ENCODE results near the gene CELF2. TPM values are rescaled to one million over a fixed set of nuclear protein-coding genes. Genes with fewer than 3 reads are reported as not detected.

The CELF2 gene
- total and polyA plus RNA-seq, 2 of the 4 experiments (the other 2 are of a cell fraction) = 3.5 to 6.6 TPM

GRCh38 chr10:11115337-11115736 is 97.7 kb downstream of the CELF2 start:
- Histone ChIP-seq H4K5ac (ENCODE audit: low read depth, low read length) (no peak overlapping the region), H3K79me1 (ENCODE audit: low read depth in 1 of 2, low read length in 2 of 2) (no peaks in the 10 kb centered on the region), H3K9ac (ENCODE audit: low read depth, low read length) (no peak overlapping the region), H4K20me1 (ENCODE audit: insufficient read depth, low read length) (no peaks in the 10 kb centered on the region), H3K23ac (ENCODE audit: low read depth, low read length) (no peak overlapping the region), H3K36me3 (ENCODE audit: control insufficient read depth, insufficient read depth, low read length) (no peaks in the 10 kb centered on the region), H2AK9ac (replicated peaks; ENCODE audit: low read depth, low read length, poor library complexity) (no peak overlapping the region), H4K91ac (ENCODE audit: insufficient read depth, low read depth, low read length) (no peak overlapping the region), H3K14ac (replicated peaks; ENCODE audit: low read depth, low read length) (no peak overlapping the region), H3K27me3 (ENCODE audit: control insufficient read depth, insufficient read depth, low read length) (no peaks in the 10 kb centered on the region), H3K4me3 (ENCODE audit: insufficient read depth, low read depth, low read length) (no peak overlapping the region), H2BK20ac (ENCODE audit: low read depth, low read length) (no peak overlapping the region), H4K8ac (ENCODE audit: low read depth in 2 of 2, low read length in 2 of 2) (no peak overlapping the region), H3K4ac (ENCODE audit: low read depth, low read length) (no peak overlapping the region), H3K4me1 (ENCODE audit: control insufficient read depth, insufficient read depth, low read length) (no peaks in the 10 kb centered on the region), H2AK5ac (ENCODE audit: low read depth, low read length) (no peak overlapping the region), H2BK5ac (ENCODE audit: low read depth, low read length, poor library complexity, severe bottlenecking) (no peak overlapping the region), H2BK15ac (ENCODE audit: low read depth, low read length) (no peak overlapping the region), H3K56ac (ENCODE audit: extremely low read depth, insufficient read depth, low read length) (no peak overlapping the region), H3K27ac (ENCODE audit: insufficient read depth, low read length) (no peak overlapping the region), H2BK120ac (ENCODE audit: low read depth, low read length) (no peak overlapping the region), H3K4me2 (ENCODE audit: low read depth, low read length) (no peak overlapping the region), H3K9me1 (ENCODE audit: insufficient read depth, low read length) (no peaks in the 10 kb centered on the region), H3K9me3 (ENCODE audit: control insufficient read depth, insufficient read depth, low read length) (no peaks in the 10 kb centered on the region), H3K18ac (ENCODE audit: low read depth, low read length) (no peak overlapping the region), H2AFZ (replicated peaks; ENCODE audit: low read length, poor library complexity) (no peak overlapping the region)
- in situ Hi-C loops (cut with MboI; ENCODE audit: low sequenced_read_pairs) (no loop called here), dilution Hi-C loops (cut with HindIII; ENCODE audit: low sequenced_read_pairs, unreplicated experiment) (no loop called here), intact Hi-C loops (cut with micrococcal nuclease) (no loop called here)
- ChIA-PET POLR2A (ENCODE audit: unreplicated experiment) (no interaction called here), CTCF (no interaction called here)
- BruUV-seq (replicated peaks) = no TSS peak
- TF ChIP-seq MAFK (IDR thresholded peaks at IDR 0.05; ENCODE audit: low read depth, low read length) (no peak), RAD21 (IDR thresholded peaks at IDR 0.05; ENCODE audit: low read length) (no peak), RCOR1 (IDR thresholded peaks at IDR 0.05; ENCODE audit: insufficient replicate concordance, low read length) (no peak), FOS (IDR thresholded peaks at IDR 0.05; ENCODE audit: low read depth, low read length) (no peak), USF2 (IDR thresholded peaks at IDR 0.05; ENCODE audit: low read depth, low read length) (no peak), RFX5 (IDR thresholded peaks at IDR 0.05; ENCODE audit: low read depth, low read length) (no peak), POLR2A (IDR thresholded peaks at IDR 0.05; ENCODE audit: low read depth, low read length) (no peak), BHLHE40 (IDR thresholded peaks at IDR 0.05; ENCODE audit: low read depth, low read length) (no peak), CEBPB (IDR thresholded peaks at IDR 0.05; ENCODE audit: low read depth, low read length) (no peak), NFE2L2 (IDR thresholded peaks at IDR 0.05; ENCODE audit: low read depth, low read length) (no peak), MAZ (IDR thresholded peaks at IDR 0.05; ENCODE audit: borderline replicate concordance, low read depth, low read length) (no peak), ELK1 (IDR thresholded peaks at IDR 0.05; ENCODE audit: borderline replicate concordance, low read depth, low read length) (no peak), SMC3 (IDR thresholded peaks at IDR 0.05; ENCODE audit: low read depth, low read length) (no peak), CHD1 (IDR thresholded peaks at IDR 0.05; ENCODE audit: low read depth, low read length) (no peak), CTCF (conservative IDR thresholded peaks at IDR 0.05; ENCODE audit: low read depth, low read length) (no peak), MXI1 (IDR thresholded peaks at IDR 0.05; ENCODE audit: borderline replicate concordance, low read depth, low read length) (no peak)
- no peak for DNase-seq
- WGBS, 2 experiments (ENCODE audit: extremely low coverage in 2 of 2, insufficient read length in 1 of 2) = 14% methylated on average over 1 of the region's 3 CpGs; no CpG with 5 or more reads in 1 of the 2 experiments
- ATAC-seq (ENCODE audit: low read depth) = no peak
